GM12872 (cell line): ENCODE data around the gene LHX5.

Source experiments
- TF ChIP-seq, protein P1 (sequence below): IDR thresholded peaks from 3 replicates; pipeline ENCODE4 v1.5.1; 2011; ENCODE audit warnings: low read depth, mild to moderate bottlenecking, low read length, moderate library complexity; ENCODE audit not compliant: insufficient read depth

Gene LHX5

DNA sequence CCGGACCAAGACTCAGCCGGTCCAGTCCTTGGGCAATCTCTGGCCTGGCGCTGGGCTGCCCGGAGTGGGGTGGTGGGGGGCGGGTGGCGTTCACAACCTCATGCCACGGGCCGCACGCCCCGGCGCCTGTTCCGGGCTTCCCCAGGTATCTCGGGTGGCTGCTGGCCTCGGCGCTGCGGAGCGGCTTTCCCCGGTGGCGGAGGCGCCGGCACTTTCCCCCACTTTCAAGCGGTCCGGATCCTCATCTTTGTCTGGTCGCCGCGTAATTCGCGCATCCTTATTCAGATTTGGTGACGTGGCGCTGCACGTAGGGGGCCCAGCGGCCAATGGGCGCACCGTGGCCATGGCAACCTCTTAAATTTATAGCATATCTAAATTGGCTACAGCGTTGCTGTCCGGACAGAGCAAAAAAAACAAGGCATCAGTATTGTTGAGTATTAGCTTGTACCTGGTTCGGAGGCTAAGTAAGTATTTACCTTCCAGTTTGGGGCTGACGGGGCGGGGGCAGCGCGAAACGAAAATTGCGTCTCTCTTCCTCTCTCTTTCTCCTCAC lies at the start of gene LHX5:
Gene LHX5, minus strand, starts transcription at position 253 of the 553 bp plus-strand sequence. CDS start 373 bp downstream, outside the sequence.
- TF ChIP-seq, protein P1, sequence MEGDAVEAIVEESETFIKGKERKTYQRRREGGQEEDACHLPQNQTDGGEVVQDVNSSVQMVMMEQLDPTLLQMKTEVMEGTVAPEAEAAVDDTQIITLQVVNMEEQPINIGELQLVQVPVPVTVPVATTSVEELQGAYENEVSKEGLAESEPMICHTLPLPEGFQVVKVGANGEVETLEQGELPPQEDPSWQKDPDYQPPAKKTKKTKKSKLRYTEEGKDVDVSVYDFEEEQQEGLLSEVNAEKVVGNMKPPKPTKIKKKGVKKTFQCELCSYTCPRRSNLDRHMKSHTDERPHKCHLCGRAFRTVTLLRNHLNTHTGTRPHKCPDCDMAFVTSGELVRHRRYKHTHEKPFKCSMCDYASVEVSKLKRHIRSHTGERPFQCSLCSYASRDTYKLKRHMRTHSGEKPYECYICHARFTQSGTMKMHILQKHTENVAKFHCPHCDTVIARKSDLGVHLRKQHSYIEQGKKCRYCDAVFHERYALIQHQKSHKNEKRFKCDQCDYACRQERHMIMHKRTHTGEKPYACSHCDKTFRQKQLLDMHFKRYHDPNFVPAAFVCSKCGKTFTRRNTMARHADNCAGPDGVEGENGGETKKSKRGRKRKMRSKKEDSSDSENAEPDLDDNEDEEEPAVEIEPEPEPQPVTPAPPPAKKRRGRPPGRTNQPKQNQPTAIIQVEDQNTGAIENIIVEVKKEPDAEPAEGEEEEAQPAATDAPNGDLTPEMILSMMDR: no peak

DNA sequence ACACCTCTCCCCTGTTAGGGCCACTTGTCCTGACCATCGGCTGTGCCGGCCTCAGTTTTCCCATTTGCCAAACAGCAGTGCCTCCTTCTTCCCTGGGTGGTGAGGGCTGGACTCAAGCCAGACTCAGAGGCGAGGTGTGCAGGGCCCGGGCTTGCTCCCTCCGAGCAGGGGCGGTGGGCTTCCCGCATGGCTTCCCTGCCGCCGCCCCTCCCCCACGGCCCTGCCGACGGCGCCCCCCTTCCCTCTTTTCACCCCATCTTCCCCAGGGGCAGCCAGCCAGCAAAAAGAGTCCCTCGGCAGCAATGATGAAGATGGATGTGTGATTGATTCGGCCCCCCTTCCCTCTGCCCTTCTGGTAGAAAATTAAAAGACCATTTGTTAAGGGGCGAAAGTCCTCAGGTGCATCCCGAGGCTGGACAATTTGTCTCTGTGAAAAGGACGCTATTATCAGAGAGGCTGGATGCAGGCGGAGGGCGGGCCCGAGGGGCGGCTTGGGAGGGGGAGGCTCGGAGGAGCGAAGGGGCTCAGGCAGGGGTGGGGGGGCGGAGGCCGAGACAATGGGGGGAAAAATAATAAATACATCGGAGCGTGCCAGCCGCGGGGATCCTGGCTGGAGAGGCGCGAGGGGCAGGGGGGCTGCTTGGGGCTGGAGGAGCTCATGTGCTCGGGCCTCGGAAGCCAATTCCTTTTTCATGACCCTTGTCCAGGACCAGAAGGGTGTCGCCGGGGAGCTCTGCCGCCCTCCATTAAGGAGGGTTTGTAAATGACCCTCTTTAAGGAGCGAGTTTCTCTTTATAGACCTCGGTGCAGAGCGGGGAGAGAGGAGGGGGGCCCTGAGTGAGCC lies 48.0 kb upstream of the LHX5 start:
- TF ChIP-seq, protein P1: no peak

- TF ChIP-seq, protein P1: no peak
Observed at GRCh38 chr12:113515082-113515856, 43.6 kb upstream of the LHX5 start.

- TF ChIP-seq, protein P1: no peak
Observed at GRCh38 chr12:113514602-113515001, 42.9 kb upstream of the LHX5 start.

DNA sequence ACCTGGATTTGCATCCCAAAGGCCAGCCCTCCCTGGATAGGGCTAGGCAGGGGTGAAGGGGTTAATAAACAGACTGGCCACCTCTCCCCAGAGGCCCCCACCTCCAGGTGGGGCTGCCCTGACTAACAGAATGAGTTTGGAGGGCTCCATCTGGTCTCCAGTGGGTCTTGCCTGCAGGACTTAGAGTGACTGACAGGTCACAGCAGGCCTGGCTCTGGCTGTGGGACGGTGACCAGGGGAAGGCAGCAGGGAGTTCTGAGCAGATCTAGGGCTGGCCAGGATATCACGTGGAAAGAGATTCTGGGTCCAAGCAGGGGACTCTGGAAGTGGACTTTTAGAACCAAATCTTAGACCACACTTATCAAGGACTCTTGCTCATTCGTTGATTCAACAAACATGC lies 40.9 kb upstream of the LHX5 start:
- TF ChIP-seq, protein P1: no peak

DNA sequence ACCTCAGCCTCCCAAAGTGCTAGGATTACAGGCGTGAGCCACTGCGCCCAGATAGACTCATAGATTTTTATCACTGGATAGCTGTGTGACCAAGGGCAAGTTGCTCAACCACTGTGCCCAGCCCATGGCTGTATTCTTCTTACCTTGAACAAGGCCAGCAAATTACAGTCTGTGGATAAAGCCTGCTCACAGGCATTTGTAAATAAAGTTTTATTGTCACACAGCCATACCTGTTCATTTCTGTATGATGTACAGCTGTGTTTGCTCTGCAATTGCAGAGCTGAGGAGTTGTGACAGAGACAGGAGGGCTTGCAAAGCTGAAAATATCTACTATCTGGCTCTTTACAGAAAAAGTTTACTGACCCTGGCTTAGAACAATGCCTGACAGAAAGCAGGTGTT lies 35.2 kb upstream of the LHX5 start:
- TF ChIP-seq, protein P1: no peak

- TF ChIP-seq, protein P1: no peak
Observed at GRCh38 chr12:113505941-113506340, 34.3 kb upstream of the LHX5 start.
